Mucosa of rectum (tissue), 2 donors: ENCODE data around the gene COMMD8.
"Not testable (repeated sequence)": the region's sequence is repeated elsewhere in the genome, so short reads cannot be mapped to it uniquely, and the experiment has no call there.

Source experiments
- H3K27ac ChIP-seq, 2 donors: one replicate each; pipeline ENCODE4 v1.7.0; 2013; ENCODE audit warnings: inconsistent platforms in 2 of 2, low read depth in 2 of 2, low read length in 2 of 2
- H3K27me3 ChIP-seq, 2 donors: one replicate each; pipeline ENCODE4 v1.7.0; 2013; ENCODE audit warnings: low read length in 2 of 2; ENCODE audit not compliant: control insufficient read depth in 2 of 2, insufficient read depth in 2 of 2
- H3K36me3 ChIP-seq, 2 donors: one replicate each; pipeline ENCODE4 v1.7.0; 2013; ENCODE audit warnings: low read length in 2 of 2; ENCODE audit not compliant: control insufficient read depth in 2 of 2, insufficient read depth in 2 of 2
- H3K4me1 ChIP-seq, 2 donors: one replicate each; pipeline ENCODE4 v1.7.0; 2013; ENCODE audit warnings: low read length in 2 of 2, mild to moderate bottlenecking in 1 of 2; ENCODE audit not compliant: control insufficient read depth in 2 of 2, insufficient read depth in 2 of 2
- H3K4me3 ChIP-seq, 2 donors: one replicate each; pipeline ENCODE4 v1.7.0; 2013; ENCODE audit warnings: low read length in 2 of 2
- H3K9ac ChIP-seq, 2 donors: one replicate each; pipeline ENCODE4 v1.7.0; 2013; ENCODE audit warnings: low read length in 2 of 2, low read depth in 1 of 2, mild to moderate bottlenecking in 1 of 2
- H3K9me3 ChIP-seq, 2 donors: one replicate each; pipeline ENCODE4 v1.7.0; 2013; ENCODE audit warnings: low read length in 2 of 2; ENCODE audit not compliant: control insufficient read depth in 2 of 2
- donor health status: healthy.
- donor health status: Normal muscosa, but diverticular disease.

The COMMD8 gene

DNA sequence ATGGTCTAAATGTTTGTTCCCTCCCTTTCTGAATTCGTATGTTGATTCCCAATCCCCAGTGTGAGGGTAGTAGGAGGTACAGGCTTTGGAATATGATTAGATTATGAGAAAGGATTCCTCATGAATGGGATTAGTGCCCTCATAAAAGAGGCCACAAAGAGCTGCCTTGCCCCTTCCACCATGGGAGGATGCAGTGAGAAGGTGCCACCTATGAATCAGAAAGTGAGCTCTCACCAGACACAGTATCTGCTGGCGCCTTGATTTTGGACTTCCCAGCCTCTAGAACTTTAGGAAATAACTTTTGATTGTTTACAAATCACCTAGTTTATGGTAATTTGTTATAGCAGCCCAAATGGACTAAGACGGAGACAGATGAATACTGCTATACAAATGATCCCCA is 25.2 kb upstream of the COMMD8 start:
- no peak overlapping the region for H3K9ac ChIP-seq
- no peaks in the 10 kb centered on the region for H3K36me3 ChIP-seq
- H3K9me3 ChIP-seq, result no peaks in the 10 kb centered on the region
- peaks cover 0 to 6% of the 10 kb centered on the region in 2 donors for H3K4me1 ChIP-seq
- no peak overlapping the region for H3K4me3 ChIP-seq
- no peaks in the 10 kb centered on the region for H3K27me3 ChIP-seq
- no peak overlapping the region for H3K27ac ChIP-seq

DNA sequence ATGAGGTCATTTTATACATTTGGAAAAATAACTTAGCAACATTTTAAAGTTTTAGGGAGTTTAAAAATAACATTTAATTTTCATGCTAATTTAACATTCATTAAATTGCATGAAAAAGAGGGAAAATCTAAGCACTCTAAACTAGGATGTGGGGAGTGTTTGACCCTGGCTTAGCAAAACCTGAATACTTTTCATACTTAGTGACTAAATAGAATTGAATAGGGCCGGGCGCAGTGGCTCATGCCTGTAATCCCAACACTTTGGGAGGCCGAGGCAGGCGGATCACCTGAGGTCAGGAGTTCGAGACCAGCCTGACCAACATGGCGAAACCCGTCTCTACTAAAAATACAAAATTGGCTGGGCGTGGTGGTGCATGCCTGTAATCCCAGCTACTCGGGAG is 23.2 kb upstream of the COMMD8 start:
- not testable (repeated sequence) for H3K9me3 ChIP-seq, H3K27ac ChIP-seq, H3K4me1 ChIP-seq, H3K27me3 ChIP-seq, H3K36me3 ChIP-seq, H3K9ac ChIP-seq
- peak overlapping the region in 1 of 2 donors; percentile 94 for H3K4me3 ChIP-seq

DNA sequence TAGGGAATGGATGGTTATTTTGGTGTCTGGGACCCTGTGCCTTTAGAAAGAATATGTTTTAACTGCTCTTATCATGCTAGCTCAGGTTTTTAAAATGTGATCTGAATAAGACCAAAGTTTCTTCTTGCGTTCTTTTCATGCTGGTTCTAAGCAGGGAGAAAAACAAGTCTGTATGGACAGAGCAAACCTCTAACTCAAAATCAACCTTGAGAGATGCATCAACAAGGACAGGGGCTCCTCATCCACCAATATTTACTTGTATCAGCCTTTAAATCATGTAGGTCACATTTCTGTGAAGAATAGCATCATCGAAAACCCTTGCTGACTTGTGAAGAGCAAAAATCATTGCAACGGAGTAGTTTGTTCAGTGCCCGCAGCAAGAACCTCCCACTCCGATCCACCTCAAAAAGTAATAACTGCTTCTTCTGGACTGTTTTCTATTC is 22.8 kb upstream of the COMMD8 start:
- peak overlapping the region; percentile 86 to 94 for H3K4me3 ChIP-seq
- H3K27ac ChIP-seq, result peak overlapping the region; percentile 85 to 92
- peak overlapping the region in 1 of 2 donors; percentile 70 for H3K9ac ChIP-seq
- peaks cover 0 to 6% of the 10 kb centered on the region in 2 donors for H3K4me1 ChIP-seq
- H3K27me3 ChIP-seq, result no peaks in the 10 kb centered on the region
- no peaks in the 10 kb centered on the region for H3K9me3 ChIP-seq
- H3K36me3 ChIP-seq, result no peaks in the 10 kb centered on the region

DNA sequence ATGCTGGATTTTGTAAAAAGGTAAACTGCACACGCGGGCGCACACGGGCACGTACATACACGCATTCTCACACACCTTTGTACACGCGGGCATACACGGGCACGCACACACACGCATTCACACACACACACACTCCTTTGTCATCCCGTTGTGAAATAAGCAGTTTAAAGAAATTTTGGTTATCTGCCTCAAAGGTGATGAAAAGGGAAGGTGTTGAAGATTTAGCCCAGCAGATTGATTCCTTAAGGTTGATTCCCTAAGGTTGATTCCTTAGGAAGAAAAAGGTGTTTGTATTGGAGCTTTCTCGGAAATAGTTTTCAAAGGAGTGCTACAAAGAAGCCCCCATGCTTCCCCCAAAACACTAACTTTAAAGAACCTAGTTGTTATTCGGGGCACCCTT is 22.3 kb upstream of the COMMD8 start:
- H3K36me3 ChIP-seq, result no peaks in the 10 kb centered on the region
- H3K9me3 ChIP-seq, result no peaks in the 10 kb centered on the region
- H3K4me1 ChIP-seq, result peaks cover 0 to 6% of the 10 kb centered on the region in 2 donors
- peak overlapping the region; percentile 85 to 92 for H3K27ac ChIP-seq
- H3K4me3 ChIP-seq, result peak overlapping the region; percentile 86 to 94
- H3K27me3 ChIP-seq, result no peaks in the 10 kb centered on the region
- H3K9ac ChIP-seq, result peak overlapping the region; percentile 70 to 89

DNA sequence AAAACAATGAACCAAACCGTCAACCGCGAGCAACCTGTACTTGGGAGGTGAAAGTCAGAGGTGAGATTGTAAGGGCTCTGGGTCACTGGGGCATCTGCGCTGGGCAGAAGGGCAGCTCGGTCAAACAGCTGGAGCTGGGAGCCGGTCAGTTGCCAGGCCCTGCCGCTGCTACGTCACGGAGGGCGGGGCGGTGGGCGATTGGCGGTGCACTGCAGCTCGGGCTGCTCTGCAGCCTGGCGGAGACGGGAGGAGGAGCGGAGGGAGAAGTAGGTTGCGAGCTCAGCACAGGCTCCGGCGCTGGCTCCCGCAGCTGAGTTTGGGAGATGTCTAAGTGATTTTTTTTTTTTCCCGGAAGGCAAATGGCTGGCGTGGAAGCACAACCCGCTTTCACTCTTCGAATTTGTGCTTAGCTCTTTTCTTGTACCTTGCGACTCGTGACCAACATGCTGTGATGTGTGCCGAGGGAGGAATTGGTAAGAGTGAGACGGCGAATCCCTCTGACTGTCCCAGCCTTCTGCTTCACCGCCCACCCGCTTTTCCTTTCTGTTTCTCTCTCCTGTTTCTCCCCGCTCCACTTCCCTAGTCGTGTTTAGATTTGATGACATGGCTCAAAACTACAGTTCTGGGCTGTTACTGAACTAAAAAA is 21.7 kb upstream of the COMMD8 start, which contains the start of gene ATP10D:
Gene ATP10D, plus strand, starts transcription at position 229 of the 646 bp plus-strand sequence. CDS start 27,266 bp downstream, outside the sequence.
- H3K27ac ChIP-seq, result peak within 1 kb of the TSS; percentile 85 to 92
- no peaks in the 10 kb centered on the region for H3K27me3 ChIP-seq
- H3K4me3 ChIP-seq, result peak within 1 kb of the TSS; percentile 86 to 94
- no peaks in the 10 kb centered on the region for H3K9me3 ChIP-seq
- H3K36me3 ChIP-seq, result no peaks in the 10 kb centered on the region
- peaks cover 0 to 6% of the 10 kb centered on the region in 2 donors for H3K4me1 ChIP-seq
- peak within 1 kb of the TSS; percentile 70 to 89 for H3K9ac ChIP-seq

DNA sequence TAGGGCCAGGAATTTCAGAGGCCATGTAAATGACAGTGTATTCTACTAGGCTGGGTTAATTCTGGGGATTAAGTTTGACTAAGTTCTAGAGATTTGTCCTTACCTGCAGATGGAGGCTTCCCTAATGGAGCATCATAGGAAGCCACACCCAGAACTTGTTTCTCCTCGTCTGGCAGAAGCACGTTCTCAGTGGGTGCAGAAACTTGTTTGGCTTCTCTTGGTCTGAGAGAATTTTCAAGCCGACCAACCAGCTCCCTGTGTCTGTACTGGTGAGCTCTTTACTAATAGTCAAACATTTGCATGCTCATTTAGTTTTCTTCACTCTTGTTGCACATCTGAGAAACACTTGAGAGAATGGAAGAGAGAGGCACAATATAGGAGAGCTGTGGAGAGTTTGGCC is 20.7 kb upstream of the COMMD8 start:
- no peaks in the 10 kb centered on the region for H3K9me3 ChIP-seq
- H3K36me3 ChIP-seq, result no peaks in the 10 kb centered on the region
- H3K27me3 ChIP-seq, result no peaks in the 10 kb centered on the region
- H3K9ac ChIP-seq, result no peak overlapping the region
- H3K4me3 ChIP-seq, result no peak overlapping the region
- peaks cover 0 to 6% of the 10 kb centered on the region in 2 donors for H3K4me1 ChIP-seq
- H3K27ac ChIP-seq, result no peak overlapping the region

DNA sequence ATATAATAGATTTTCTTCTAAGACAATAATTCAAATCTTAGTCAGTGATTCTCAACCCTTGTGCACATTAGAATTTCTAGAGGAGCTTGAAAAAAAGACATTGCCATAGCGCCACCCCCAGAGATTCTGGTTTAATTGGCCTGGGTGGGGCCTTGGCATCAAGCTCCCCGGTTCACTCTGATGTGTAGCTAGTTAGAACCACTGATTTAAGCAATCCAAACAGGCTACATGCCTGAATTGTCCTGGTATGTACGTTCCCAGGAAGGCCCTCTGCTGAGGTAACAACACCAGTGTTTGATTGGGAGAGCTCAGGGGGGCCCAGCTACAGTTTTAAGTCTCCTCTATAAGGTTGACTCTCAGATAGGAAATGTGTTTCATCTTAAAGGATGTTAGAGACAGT is 20.2 kb upstream of the COMMD8 start:
- no peak overlapping the region for H3K27ac ChIP-seq

DNA sequence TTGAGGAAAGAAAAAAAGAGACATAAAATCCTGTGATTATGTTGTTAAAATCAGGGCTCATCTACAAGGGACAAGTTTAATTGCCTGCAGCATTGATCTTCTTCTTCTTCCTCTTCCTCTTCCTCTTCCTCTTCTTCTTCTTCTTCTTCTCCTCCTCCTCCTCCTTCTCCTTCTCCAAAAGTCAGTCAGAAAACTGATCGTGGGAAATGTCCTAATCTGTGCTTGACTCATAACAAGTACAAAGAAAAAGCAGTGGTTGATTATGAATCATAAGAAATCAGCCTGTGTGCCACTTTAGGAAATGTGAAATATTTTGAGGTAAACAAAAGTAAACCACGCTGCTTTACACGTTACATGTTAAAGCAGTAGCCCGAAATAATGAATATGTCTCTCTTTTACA is 18.8 kb upstream of the COMMD8 start:
- peaks cover 0 to 6% of the 10 kb centered on the region in 2 donors for H3K4me1 ChIP-seq
- no peak overlapping the region for H3K4me3 ChIP-seq
- no peaks in the 10 kb centered on the region for H3K9me3 ChIP-seq
- H3K27me3 ChIP-seq, result no peaks in the 10 kb centered on the region
- no peak overlapping the region for H3K9ac ChIP-seq
- H3K36me3 ChIP-seq, result no peaks in the 10 kb centered on the region
- H3K27ac ChIP-seq, result no peak overlapping the region

More for the DNA sequence above, 20.2 kb upstream of the COMMD8 start:
- no peak overlapping the region for H3K9ac ChIP-seq
- H3K4me1 ChIP-seq, result peaks cover 0 to 6% of the 10 kb centered on the region in 2 donors
- no peaks in the 10 kb centered on the region for H3K27me3 ChIP-seq
- no peaks in the 10 kb centered on the region for H3K9me3 ChIP-seq
- no peak overlapping the region for H3K4me3 ChIP-seq
- H3K36me3 ChIP-seq, result no peaks in the 10 kb centered on the region

DNA sequence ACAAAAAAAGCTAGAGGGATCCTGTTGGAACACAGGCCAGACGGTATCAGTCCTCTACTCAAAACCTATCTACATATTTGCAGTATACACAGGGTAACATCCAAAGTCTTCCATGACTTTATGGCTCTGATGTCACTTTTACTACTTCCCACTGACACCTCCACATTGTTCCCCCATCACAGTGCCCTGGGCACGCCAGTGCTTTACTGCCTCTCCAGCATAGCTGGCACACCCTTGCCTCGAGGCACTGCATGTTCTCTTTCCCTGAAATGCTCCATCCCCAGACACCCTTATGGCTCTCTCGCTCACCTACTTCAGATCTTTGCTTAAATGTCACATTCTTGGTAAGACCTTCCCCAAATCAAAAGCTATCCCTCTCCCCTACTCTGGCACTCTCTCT is 15.3 kb upstream of the COMMD8 start:
- H3K4me3 ChIP-seq, result no peak overlapping the region
- no peak overlapping the region for H3K27ac ChIP-seq
- H3K27me3 ChIP-seq, result no peaks in the 10 kb centered on the region

DNA sequence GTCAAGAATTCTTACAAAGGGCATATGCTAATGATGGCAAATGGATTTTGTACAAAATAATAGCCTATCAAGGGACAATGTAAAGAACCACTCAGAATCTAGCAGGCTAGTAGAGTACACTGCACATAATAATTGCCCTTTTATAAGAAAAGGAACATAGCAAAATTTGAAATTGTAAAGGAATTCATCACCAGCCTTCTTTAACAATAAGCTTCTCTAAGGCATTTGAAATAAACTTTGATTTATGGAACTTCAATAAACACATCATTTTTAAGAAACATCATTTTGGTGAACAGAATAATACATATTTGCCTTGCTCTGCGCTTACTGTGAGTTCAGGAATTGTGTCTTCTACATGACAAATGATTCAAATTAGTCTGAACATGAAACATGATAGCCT is 11.9 kb upstream of the COMMD8 start:
- Histone ChIP-seq H3K27ac (no peak overlapping the region), H3K9me3 (no peaks in the 10 kb centered on the region), H3K9ac (no peak overlapping the region), H3K27me3 (no peaks in the 10 kb centered on the region), H3K4me3 (no peak overlapping the region), H3K4me1 (no peaks in the 10 kb centered on the region), H3K36me3 (no peaks in the 10 kb centered on the region)

More for the DNA sequence above, 15.3 kb upstream of the COMMD8 start:
- H3K4me1 ChIP-seq, result no peaks in the 10 kb centered on the region
- H3K36me3 ChIP-seq, result no peaks in the 10 kb centered on the region
- H3K9me3 ChIP-seq, result no peaks in the 10 kb centered on the region
- H3K9ac ChIP-seq, result no peak overlapping the region
